Erythroblast (primary cell): ENCODE measurements around the gene KIAA0513.

Experiments
- GATA1 ChIP-seq: IDR thresholded peaks from 2 replicates; pipeline ENCODE4 v1.6.1; 2011; ENCODE audit warnings: low read depth, mild to moderate bottlenecking, control low read depth, low read length, moderate library complexity
- POLR2A ChIP-seq: IDR thresholded peaks from 2 replicates; pipeline ENCODE4 v1.6.1; 2011; ENCODE audit warnings: mild to moderate bottlenecking, low read length

- TF ChIP-seq POLR2A (no peak), GATA1 (no peak)
Measured at GRCh38 chr16:85045077-85045476, 17.5 kb downstream of the KIAA0513 start.
